K562 (cell line): Measurements from ENCODE around the gene ALDOC. TPM values are rescaled to one million over a fixed set of nuclear protein-coding genes. Genes with fewer than 3 reads are reported as not detected.

Experiments
- CSDE1 ChIP-seq, 2 experiments: fragments of 450-650 bp; IDR thresholded peaks; 2 replicates each; pipeline ENCODE4 v1.6.1; 2016; ENCODE audit warnings: mild to moderate bottlenecking in 1 of 2
- GABPA ChIP-seq: fragments of 200-800 bp; sonication (Bioruptor generic); conservative IDR thresholded peaks from 2 replicates; pipeline ENCODE4 v1.6.1; 2016; ENCODE audit warnings: low read depth, missing genetic modification characterization, missing compliant biosample characterization
- KAT8 ChIP-seq: fragments of 450-650 bp; IDR thresholded peaks from 2 replicates; pipeline ENCODE4 v1.6.1; 2016; ENCODE audit warnings: low read depth, mild to moderate bottlenecking
- PHTF2 ChIP-seq: fragments of 250-450 bp; sonication (Bioruptor Pico); IDR thresholded peaks from 2 replicates; pipeline ENCODE4 v1.5.0; 2021; ENCODE audit warnings: mild to moderate bottlenecking
- RNF2 ChIP-seq: sonication (generic); IDR thresholded peaks from 2 replicates; pipeline ENCODE4 v1.6.1; 2016
- TAL1 ChIP-seq: fragments of 450-650 bp; IDR thresholded peaks from 2 replicates; pipeline ENCODE4 v1.6.1; 2016; ENCODE audit warnings: mild to moderate bottlenecking
- TSC22D4 ChIP-seq: fragments of 450-650 bp; IDR thresholded peaks from 2 replicates; pipeline ENCODE4 v1.6.1; 2016; ENCODE audit warnings: missing genetic modification characterization, missing biosample characterization, control low read depth
- YBX1 ChIP-seq: fragments of 450-650 bp; IDR thresholded peaks from 2 replicates; pipeline ENCODE4 v1.7.1; 2016; ENCODE audit warnings: mild to moderate bottlenecking
- ZNF354B ChIP-seq: fragments of 250-450 bp; sonication (Bioruptor Pico); IDR thresholded peaks from 2 replicates; pipeline ENCODE4 v1.4.0; 2020
- ZNF699 ChIP-seq: fragments of 250-450 bp; sonication (Bioruptor Pico); IDR thresholded peaks from 2 replicates; pipeline ENCODE4 v1.8.0; 2021; ENCODE audit warnings: mild to moderate bottlenecking, moderate library complexity; ENCODE audit not compliant: insufficient replicate concordance
- polyA plus RNA-seq, 8 experiments: library from polyadenylated mRNA; depleted of rRNA in 4 of 8; stranded (reverse) in 5 of 8; unstranded in 3 of 8; fragments of >200 nt; fragmentation: Nextera tagmentation in 2 of 8; fragmentation: Illumina TruSeq in 1 of 8; extraction: Ambion mirVana in 2 of 8; extraction: Trizol in 1 of 8; gene quantifications; 2 replicates each; pipeline versions ENCODE4 v1.2.1 to v1.2.3, GENCODE V29; 2011 to 2014; ENCODE audit warnings: inconsistent platforms in 1 of 8, missing spikeins in 1 of 8
- total RNA-seq, 7 experiments: library from RNA; depleted of rRNA in 6 of 7; stranded (reverse); fragments of >200 nt in 6 of 7; fragmentation: Illumina TruSeq in 2 of 7; extraction: Trizol in 2 of 7; gene quantifications; 2 replicates each; pipeline versions ENCODE4 v1.2.1 to v1.2.3, GENCODE V29; 2011 to 2021; ENCODE audit warnings: low replicate concordance in 1 of 7
- TF ChIP-seq, protein P1 (sequence below): fragments of 200-600 bp; sonication (generic); IDR thresholded peaks from one replicate; pipeline ENCODE4 v1.6.1; 2012; ENCODE audit warnings: mild to moderate bottlenecking, low read depth, low read length, inconsistent platforms
- TF ChIP-seq, protein P2 (sequence below), 3 experiments: IDR thresholded peaks in 2 of 3; conservative IDR thresholded peaks in 1 of 3; 2 replicates each; pipeline ENCODE4 v1.5.1; 2011 to 2012; ENCODE audit warnings: low read length in 3 of 3, mild to moderate bottlenecking in 3 of 3, control low read depth in 2 of 3, improper control_type of control experiment in 1 of 3, inconsistent platforms in 1 of 3, low read depth in 1 of 3, mixed read lengths in 1 of 3, moderate library complexity in 1 of 3; ENCODE audit not compliant: insufficient read depth in 2 of 3
- TF ChIP-seq, protein P3 (sequence below): fragments of 450-650 bp; conservative IDR thresholded peaks from 2 replicates; pipeline ENCODE4 v1.6.1; 2016; ENCODE audit warnings: missing genetic modification characterization, low read depth, mild to moderate bottlenecking, control low read depth, missing compliant biosample characterization

Gene ALDOC
- total and polyA plus RNA-seq, 9 of the 15 experiments (the other 6 are each of a cell fraction or from before 2014, with no cell fraction given): 43.2 to 263 (median 99.2) TPM

DNA sequence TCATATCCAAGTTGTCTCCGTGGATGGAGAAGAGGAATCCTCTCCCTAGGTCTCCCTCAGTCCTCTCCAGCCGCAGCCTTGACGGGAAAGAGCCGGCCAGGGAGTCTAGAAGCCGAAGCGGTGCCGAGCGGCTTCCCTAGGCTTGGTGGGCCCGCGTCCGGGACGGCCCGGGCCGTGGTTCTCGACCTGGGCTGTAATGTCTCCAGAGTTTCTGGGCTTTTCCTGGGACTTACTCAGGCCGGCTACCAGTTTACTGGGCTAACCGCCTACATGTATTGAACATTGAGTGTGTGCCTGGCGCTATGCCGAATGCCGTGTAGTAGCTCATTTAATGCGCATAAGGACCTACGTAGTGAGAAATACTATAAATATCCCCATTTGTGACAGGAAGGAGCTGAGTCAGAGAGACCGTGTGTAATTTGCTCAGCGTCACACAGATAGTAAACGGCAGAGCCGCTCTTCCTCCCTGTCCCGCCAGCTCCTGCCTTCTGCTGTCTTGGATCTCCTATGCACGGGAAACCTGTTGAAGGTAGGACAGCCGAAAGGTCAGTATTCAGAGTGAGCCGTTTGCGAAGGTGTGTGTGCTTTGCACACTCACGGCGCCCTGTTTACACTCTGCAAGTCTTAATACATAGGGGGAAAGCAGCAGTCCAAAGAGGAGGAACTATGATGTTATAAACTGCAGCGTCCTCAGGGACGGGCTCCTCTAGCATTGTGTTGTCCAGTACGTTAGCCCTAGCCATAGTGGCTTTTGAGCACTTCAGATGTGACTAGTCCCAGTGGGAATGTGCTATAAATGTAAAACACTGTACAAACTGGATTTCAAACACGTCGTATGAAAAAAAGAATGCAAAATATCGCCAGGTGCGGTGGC, 22.9 kb upstream of the ALDOC start (continued):
- no peak for TF ChIP-seq ZNF699
- TF ChIP-seq TSC22D4 (tag): no peak
- TF ChIP-seq GABPA (tag): no peak; the same call in 1 of the 2 replicates
- TF ChIP-seq TAL1: no peak
- TF ChIP-seq RNF2: no peak; the same call in 1 of the 2 replicates
- TF ChIP-seq, protein P1, sequence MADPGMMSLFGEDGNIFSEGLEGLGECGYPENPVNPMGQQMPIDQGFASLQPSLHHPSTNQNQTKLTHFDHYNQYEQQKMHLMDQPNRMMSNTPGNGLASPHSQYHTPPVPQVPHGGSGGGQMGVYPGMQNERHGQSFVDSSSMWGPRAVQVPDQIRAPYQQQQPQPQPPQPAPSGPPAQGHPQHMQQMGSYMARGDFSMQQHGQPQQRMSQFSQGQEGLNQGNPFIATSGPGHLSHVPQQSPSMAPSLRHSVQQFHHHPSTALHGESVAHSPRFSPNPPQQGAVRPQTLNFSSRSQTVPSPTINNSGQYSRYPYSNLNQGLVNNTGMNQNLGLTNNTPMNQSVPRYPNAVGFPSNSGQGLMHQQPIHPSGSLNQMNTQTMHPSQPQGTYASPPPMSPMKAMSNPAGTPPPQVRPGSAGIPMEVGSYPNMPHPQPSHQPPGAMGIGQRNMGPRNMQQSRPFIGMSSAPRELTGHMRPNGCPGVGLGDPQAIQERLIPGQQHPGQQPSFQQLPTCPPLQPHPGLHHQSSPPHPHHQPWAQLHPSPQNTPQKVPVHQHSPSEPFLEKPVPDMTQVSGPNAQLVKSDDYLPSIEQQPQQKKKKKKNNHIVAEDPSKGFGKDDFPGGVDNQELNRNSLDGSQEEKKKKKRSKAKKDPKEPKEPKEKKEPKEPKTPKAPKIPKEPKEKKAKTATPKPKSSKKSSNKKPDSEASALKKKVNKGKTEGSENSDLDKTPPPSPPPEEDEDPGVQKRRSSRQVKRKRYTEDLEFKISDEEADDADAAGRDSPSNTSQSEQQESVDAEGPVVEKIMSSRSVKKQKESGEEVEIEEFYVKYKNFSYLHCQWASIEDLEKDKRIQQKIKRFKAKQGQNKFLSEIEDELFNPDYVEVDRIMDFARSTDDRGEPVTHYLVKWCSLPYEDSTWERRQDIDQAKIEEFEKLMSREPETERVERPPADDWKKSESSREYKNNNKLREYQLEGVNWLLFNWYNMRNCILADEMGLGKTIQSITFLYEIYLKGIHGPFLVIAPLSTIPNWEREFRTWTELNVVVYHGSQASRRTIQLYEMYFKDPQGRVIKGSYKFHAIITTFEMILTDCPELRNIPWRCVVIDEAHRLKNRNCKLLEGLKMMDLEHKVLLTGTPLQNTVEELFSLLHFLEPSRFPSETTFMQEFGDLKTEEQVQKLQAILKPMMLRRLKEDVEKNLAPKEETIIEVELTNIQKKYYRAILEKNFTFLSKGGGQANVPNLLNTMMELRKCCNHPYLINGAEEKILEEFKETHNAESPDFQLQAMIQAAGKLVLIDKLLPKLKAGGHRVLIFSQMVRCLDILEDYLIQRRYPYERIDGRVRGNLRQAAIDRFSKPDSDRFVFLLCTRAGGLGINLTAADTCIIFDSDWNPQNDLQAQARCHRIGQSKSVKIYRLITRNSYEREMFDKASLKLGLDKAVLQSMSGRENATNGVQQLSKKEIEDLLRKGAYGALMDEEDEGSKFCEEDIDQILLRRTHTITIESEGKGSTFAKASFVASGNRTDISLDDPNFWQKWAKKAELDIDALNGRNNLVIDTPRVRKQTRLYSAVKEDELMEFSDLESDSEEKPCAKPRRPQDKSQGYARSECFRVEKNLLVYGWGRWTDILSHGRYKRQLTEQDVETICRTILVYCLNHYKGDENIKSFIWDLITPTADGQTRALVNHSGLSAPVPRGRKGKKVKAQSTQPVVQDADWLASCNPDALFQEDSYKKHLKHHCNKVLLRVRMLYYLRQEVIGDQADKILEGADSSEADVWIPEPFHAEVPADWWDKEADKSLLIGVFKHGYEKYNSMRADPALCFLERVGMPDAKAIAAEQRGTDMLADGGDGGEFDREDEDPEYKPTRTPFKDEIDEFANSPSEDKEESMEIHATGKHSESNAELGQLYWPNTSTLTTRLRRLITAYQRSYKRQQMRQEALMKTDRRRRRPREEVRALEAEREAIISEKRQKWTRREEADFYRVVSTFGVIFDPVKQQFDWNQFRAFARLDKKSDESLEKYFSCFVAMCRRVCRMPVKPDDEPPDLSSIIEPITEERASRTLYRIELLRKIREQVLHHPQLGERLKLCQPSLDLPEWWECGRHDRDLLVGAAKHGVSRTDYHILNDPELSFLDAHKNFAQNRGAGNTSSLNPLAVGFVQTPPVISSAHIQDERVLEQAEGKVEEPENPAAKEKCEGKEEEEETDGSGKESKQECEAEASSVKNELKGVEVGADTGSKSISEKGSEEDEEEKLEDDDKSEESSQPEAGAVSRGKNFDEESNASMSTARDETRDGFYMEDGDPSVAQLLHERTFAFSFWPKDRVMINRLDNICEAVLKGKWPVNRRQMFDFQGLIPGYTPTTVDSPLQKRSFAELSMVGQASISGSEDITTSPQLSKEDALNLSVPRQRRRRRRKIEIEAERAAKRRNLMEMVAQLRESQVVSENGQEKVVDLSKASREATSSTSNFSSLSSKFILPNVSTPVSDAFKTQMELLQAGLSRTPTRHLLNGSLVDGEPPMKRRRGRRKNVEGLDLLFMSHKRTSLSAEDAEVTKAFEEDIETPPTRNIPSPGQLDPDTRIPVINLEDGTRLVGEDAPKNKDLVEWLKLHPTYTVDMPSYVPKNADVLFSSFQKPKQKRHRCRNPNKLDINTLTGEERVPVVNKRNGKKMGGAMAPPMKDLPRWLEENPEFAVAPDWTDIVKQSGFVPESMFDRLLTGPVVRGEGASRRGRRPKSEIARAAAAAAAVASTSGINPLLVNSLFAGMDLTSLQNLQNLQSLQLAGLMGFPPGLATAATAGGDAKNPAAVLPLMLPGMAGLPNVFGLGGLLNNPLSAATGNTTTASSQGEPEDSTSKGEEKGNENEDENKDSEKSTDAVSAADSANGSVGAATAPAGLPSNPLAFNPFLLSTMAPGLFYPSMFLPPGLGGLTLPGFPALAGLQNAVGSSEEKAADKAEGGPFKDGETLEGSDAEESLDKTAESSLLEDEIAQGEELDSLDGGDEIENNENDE: no peak
- TF ChIP-seq, protein P2, sequence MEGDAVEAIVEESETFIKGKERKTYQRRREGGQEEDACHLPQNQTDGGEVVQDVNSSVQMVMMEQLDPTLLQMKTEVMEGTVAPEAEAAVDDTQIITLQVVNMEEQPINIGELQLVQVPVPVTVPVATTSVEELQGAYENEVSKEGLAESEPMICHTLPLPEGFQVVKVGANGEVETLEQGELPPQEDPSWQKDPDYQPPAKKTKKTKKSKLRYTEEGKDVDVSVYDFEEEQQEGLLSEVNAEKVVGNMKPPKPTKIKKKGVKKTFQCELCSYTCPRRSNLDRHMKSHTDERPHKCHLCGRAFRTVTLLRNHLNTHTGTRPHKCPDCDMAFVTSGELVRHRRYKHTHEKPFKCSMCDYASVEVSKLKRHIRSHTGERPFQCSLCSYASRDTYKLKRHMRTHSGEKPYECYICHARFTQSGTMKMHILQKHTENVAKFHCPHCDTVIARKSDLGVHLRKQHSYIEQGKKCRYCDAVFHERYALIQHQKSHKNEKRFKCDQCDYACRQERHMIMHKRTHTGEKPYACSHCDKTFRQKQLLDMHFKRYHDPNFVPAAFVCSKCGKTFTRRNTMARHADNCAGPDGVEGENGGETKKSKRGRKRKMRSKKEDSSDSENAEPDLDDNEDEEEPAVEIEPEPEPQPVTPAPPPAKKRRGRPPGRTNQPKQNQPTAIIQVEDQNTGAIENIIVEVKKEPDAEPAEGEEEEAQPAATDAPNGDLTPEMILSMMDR (IDR thresholded peaks at IDR 0.05 in 2 of 3, conservative IDR thresholded peaks at IDR 0.05 in 1 of 3; ENCODE audit: insufficient read depth in 2 of 3, low read depth in 1 of 3, low read length in 3 of 3): no peak
- no peak for TF ChIP-seq ZNF354B (CRISPR knock-in tag)
- no peak for TF ChIP-seq YBX1
- TF ChIP-seq, protein P3, sequence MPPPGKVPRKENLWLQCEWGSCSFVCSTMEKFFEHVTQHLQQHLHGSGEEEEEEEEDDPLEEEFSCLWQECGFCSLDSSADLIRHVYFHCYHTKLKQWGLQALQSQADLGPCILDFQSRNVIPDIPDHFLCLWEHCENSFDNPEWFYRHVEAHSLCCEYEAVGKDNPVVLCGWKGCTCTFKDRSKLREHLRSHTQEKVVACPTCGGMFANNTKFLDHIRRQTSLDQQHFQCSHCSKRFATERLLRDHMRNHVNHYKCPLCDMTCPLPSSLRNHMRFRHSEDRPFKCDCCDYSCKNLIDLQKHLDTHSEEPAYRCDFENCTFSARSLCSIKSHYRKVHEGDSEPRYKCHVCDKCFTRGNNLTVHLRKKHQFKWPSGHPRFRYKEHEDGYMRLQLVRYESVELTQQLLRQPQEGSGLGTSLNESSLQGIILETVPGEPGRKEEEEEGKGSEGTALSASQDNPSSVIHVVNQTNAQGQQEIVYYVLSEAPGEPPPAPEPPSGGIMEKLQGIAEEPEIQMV: no peak; the same call in 1 of the 2 replicates
- TF ChIP-seq KAT8: no peak
- no peak; a peak in 1 of 4 replicates for TF ChIP-seq CSDE1 (IDR thresholded peaks at IDR 0.05)
- TF ChIP-seq PHTF2 (CRISPR knock-in tag): no peak
